ENCODE measurements around the gene USP7. TPM values are rescaled to one million over a fixed set of nuclear protein-coding genes. Genes with fewer than 3 reads are reported as not detected.
A peak's percentile ranks its signal among the peaks of the same experiment; 100 is the strongest.

USP7 gene
- total and polyA plus RNA-seq, 8 donors = 70.4 to 159 (median 119) TPM

GRCh38 chr16:8925455-8925854, 38.3 kb downstream of the USP7 start:
- Histone ChIP-seq H3K27me3 (no peaks in the 10 kb centered on the region), H3K4me3 (no peak overlapping the region), H3K4me1 (peaks cover 6 to 13% of the 10 kb centered on the region in 2 donors), H3K36me3 (peaks cover 0 to 68% of the 10 kb centered on the region in 2 donors), H3K27ac (no peak overlapping the region), H3K9me3 (no peaks in the 10 kb centered on the region)
- TF ChIP-seq CTCF (IDR thresholded peaks at IDR 0.05) = no peak
- intact Hi-C loops (cut with DNase I) = no loop called here
- ATAC-seq (no peak), DNase-seq (no peak)

- no peak for DNase-seq
- no peak for TF ChIP-seq CTCF (IDR thresholded peaks at IDR 0.05)
- Histone ChIP-seq H3K9me3 (no peaks in the 10 kb centered on the region), H3K27ac (no peak overlapping the region), H3K4me1 (peaks cover 6 to 13% of the 10 kb centered on the region in 2 donors), H3K36me3 (peaks cover 0 to 70% of the 10 kb centered on the region in 2 donors), H3K4me3 (no peak overlapping the region), H3K27me3 (no peaks in the 10 kb centered on the region)
- peak; percentile 72 for ATAC-seq
- intact Hi-C loops (cut with DNase I) = no loop called here
These were observed 39.5 kb downstream of the USP7 start for GRCh38 chr16:8924214-8924613.

- no peak for TF ChIP-seq CTCF (IDR thresholded peaks at IDR 0.05)
- H3K36me3 ChIP-seq = peaks cover 0 to 72% of the 10 kb centered on the region in 2 donors
- H3K27me3 ChIP-seq = no peaks in the 10 kb centered on the region
- H3K27ac ChIP-seq = no peak overlapping the region
- H3K9me3 ChIP-seq = no peaks in the 10 kb centered on the region
- peaks cover 2 to 7% of the 10 kb centered on the region in 2 donors for H3K4me1 ChIP-seq
- DNase-seq (no peak), ATAC-seq (no peak)
- H3K4me3 ChIP-seq = no peak overlapping the region
- intact Hi-C loops (cut with DNase I) = no loop called here
These were observed 40.5 kb downstream of the USP7 start for GRCh38 chr16:8923199-8923598.

GRCh38 chr16:8921347-8921984, 42.2 kb downstream of the USP7 start:
- Histone ChIP-seq H3K4me1 (peaks cover 0 to 4% of the 10 kb centered on the region in 2 donors), H3K27ac (no peak overlapping the region), H3K36me3 (peaks cover 0 to 77% of the 10 kb centered on the region in 2 donors), H3K4me3 (no peak overlapping the region), H3K9me3 (no peaks in the 10 kb centered on the region), H3K27me3 (no peaks in the 10 kb centered on the region)
- intact Hi-C loops (cut with DNase I) = no loop called here
- no peak for ATAC-seq
- DNase-seq = no peak
- no peak for TF ChIP-seq CTCF (IDR thresholded peaks at IDR 0.05)

GRCh38 chr16:8920645-8921346, 42.9 kb downstream of the USP7 start:
- Histone ChIP-seq H3K36me3 (peaks cover 0 to 79% of the 10 kb centered on the region in 2 donors), H3K4me1 (peaks cover 0 to 4% of the 10 kb centered on the region in 2 donors), H3K27me3 (no peaks in the 10 kb centered on the region), H3K27ac (no peak overlapping the region), H3K9me3 (no peaks in the 10 kb centered on the region), H3K4me3 (no peak overlapping the region)
- DNase-seq (no peak), ATAC-seq (no peak)
- intact Hi-C loops (cut with DNase I) = no loop called here
- TF ChIP-seq CTCF (IDR thresholded peaks at IDR 0.05) = no peak
